Lower leg skin (tissue), 3 donors: Measurements from ENCODE around the gene STUM.

Experiments
- CTCF ChIP-seq, 3 donors: fragments of 450-650 bp; IDR thresholded peaks; one replicate each; pipeline ENCODE4 v1.5.1; 2016; ENCODE audit warnings: antibody characterized with exemption in 3 of 3, mild to moderate bottlenecking in 3 of 3, moderate library complexity in 2 of 3
- POLR2A ChIP-seq, 2 donors: fragments of 450-650 bp; IDR thresholded peaks; one replicate each; pipeline ENCODE4 v1.6.1; 2016 to 2017; ENCODE audit warnings: antibody characterized with exemption in 2 of 2, mild to moderate bottlenecking in 1 of 2, moderate library complexity in 1 of 2

GRCh38 chr1:226506921-226507320 is 41.6 kb upstream of the STUM start:
- TF ChIP-seq CTCF (IDR thresholded peaks at IDR 0.05) (no peak), POLR2A (IDR thresholded peaks at IDR 0.05) (no peak)
